GM21723 (cell line): ENCODE results near the gene RPTOR.
"Not testable (repeated sequence)": the region's sequence is repeated elsewhere in the genome, so short reads cannot be mapped to it uniquely, and the experiment has no call there.

Source experiments
- ATAC-seq: cut with Tn5 transposase; IDR thresholded peaks from one replicate; pipeline ENCODE4 v1.9.1; 2021; ENCODE audit warnings: mild to moderate bottlenecking, moderate library complexity; ENCODE audit not compliant: unreplicated experiment

Gene RPTOR

GRCh38 chr17:80804466-80804865 lies 259.8 kb downstream of the RPTOR start:
- ATAC-seq, result no peak

DNA sequence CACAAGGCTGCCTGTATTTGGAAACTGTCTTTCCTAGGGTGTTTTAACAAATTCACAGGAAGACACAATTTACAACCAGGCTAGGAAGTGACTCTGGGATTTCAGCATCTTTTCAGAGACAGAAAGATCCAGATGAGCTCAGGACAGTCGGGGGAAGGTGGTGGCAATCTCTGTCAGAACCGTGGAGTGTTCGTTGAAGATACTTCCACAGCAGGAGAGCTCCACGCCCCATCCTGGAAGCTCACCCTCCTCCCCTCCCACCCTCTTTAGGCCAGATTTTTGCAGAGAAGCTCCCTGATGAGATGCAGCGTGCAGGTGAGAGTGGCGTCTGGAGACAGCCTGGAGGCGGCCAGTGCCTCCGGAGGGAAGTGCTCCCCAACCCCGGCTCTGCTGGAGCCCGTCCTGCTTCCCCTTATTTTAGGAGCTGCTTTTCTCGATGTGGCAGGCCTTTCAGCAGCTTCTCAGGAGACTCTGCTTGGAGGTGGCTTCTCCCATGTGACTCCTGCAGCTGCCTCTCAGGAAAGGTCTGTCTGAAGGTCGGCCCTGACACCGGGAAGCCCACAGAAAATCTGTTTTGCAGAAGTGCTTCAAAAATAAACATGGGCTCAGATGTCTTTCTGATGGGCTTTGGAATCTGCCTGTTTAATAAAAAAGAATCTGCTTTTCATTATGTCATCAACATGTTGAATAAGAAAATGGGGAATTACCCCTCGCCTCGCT lies 260.6 kb downstream of the RPTOR start:
- ATAC-seq, result no peak

DNA sequence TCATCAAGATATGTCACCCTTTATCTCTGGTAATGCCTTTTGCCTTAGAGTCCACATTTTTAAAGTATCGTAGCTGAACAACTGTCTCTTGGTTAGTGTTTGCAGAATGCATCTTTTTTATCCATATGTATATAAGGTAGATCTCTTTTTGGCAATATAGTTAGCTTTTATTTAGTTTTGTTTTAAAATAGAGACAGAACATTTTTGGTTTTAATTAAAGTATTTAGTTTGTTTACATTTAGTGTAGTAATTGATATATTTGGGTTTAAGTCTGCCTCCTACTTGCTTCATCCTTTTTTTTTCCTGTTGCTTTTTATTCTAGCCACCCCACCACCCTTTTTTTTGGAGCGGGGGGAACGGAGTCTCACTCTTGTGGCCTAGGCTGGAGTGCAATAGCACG lies 262.4 kb downstream of the RPTOR start:
- no peak for ATAC-seq

DNA sequence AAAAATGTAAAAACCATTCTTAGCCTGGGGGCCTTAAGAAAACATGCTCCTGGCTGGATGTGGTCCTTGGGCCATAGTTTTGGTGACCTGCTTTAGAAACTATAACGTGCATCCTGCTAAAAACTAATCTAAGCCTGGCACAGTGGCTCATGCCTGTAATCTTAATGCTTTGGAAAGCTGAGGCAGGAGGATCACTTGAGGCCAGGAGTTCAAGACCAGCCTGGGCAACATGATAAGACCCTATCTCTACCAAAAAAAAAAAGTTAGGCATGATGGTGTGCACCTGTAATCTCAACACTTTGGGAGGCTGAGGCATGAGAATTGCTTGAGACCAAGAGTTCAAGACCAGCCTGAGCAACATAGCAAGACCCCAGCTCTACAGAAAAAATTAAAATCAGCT lies 263.2 kb downstream of the RPTOR start:
- ATAC-seq, result no peak

DNA sequence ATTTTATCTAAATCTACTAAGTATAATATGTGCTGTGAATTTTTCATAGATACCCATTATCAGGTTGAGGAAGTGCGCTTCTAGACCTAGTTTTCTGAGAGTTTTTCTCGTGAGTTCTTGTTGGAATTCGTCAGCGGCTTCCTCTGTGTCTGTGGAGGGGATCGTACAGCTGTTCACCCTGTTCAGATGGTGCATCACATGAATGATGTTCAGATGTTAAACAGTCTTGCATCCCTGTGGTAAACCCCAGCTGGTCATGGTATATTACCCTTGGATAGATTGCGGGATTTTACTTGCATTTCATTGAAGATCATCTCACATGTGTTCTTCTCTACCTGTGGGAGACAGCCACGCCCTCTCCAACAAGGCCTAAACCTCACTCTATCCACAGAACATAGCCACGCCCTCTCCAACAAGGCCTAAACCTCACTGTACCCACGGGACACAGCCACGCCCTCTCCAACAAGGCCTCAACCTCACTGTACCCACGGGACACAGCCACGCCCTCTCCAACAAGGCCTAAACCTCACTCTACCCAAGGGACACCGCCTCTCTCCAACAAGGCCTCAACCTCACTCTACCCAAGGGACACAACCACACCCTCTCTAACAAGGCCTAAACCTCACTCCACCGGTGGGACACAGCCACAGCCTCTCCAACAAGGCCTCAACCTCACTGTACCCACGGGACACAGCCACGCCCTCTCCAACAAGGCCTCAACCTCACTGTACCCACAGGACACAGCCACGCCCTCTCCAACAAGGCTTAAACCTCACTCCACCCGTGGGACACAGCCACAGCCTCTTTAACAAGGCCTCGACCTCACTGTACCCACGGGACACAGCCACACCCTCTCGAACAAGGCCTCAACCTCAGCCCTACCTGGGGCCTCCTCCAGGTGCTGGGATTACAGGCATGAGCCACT lies 266.8 kb downstream of the RPTOR start:
- ATAC-seq, result no peak

GRCh38 chr17:80812362-80813088 lies 267.9 kb downstream of the RPTOR start:
- no peak for ATAC-seq

DNA sequence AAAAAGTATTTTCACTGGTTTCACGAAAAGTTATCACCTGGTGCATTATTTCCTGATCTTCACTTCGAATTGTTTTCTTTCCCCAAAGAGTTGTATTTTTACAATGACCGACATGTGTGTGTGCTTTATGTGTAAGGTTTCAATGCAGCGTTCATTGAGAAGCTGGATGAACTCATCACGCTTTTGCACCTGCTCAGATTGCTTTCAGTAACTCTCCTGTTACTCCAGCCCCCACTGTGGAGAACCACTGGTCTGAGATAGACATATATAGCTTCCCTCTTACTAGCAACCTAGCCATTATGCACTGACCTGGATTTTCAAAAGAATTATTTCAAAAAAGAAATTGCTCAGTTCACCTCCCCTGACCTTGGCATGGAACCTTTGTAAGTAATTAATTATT lies 268.7 kb downstream of the RPTOR start:
- no peak for ATAC-seq

GRCh38 chr17:80814491-80814890 lies 269.9 kb downstream of the RPTOR start:
- ATAC-seq, result no peak

- ATAC-seq, result no peak
These were observed 270.6 kb downstream of the RPTOR start for GRCh38 chr17:80815151-80815681.

GRCh38 chr17:80815718-80816117 lies 271.1 kb downstream of the RPTOR start:
- not testable (repeated sequence) for ATAC-seq

- ATAC-seq, result no peak
These were observed 271.8 kb downstream of the RPTOR start for GRCh38 chr17:80816241-80817103.

GRCh38 chr17:80817321-80817845 lies 272.7 kb downstream of the RPTOR start:
- no peak for ATAC-seq

DNA sequence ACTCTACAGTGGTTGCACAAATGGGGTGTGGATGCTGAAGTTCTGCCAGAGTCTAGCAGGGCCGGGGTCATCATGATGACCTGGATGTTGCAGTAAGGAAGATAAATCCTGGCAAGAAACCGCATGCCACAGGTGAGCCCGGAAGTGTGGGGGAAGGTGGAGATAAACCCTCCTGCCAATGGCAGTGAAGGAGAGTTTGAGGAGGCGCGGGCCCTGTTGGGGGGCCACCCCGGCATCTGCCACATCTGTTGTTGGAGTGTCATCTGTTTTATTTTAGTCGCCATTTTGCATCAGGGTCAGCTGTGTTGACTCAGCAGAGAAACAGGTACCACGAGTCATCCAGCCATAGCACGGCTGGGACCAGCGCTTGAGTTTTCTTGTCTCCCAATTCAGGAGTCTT lies 273.2 kb downstream of the RPTOR start:
- no peak for ATAC-seq

DNA sequence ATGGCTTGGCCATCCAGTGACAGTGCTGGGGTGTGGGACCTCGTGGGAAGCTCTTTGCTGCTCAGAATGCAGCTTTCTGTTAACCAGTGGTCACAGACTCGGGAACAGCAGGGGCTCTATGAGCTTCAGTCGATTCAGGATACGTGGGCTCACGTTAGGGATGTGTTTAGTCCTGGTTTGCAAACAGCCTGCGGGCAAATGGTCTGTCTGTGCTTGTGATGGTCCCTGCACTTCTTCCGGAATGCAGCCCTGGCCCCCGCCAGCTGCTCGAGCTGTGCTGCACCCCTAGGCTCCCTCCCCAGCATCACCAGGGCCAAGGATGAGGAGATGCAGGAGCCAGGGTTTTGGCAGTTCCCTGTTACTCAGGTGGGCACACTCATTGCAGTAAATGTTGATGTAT lies 274.2 kb downstream of the RPTOR start:
- ATAC-seq, result no peak

DNA sequence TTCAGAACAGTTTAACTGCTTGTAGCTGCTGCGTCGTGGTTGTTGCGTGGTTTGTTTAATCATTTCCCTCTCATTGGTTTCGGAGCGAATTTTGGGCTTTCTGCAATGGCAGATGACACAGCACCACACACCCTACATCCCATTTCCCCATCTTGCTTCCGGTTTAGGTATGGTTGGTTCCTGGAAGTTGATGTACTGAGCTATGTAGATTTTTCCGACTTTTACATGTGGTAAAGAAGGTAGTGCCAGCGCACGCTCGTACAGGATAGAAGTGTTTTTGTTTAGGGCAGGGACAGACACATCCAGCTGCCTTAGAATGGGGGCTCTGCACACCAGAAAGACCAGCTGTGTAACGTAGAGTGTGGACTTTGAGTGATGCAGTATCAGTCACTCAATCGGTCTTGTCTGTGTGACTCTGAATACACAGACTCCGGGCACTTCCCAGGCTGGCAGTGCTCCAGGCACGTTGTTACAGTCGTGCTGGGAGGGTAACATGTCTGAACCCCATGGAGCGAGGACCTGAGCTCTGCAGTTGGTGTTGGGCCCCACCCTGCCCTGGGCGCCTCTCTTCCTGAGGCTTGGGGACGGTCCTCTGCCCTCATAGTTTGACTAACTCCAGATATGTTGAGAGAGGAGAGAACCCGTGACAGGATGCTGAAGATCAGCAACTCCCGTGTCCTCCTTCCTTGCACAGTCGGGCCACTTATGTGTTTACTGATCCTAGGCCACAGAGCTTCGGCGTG lies 275.0 kb downstream of the RPTOR start:
- ATAC-seq, result no peak

DNA sequence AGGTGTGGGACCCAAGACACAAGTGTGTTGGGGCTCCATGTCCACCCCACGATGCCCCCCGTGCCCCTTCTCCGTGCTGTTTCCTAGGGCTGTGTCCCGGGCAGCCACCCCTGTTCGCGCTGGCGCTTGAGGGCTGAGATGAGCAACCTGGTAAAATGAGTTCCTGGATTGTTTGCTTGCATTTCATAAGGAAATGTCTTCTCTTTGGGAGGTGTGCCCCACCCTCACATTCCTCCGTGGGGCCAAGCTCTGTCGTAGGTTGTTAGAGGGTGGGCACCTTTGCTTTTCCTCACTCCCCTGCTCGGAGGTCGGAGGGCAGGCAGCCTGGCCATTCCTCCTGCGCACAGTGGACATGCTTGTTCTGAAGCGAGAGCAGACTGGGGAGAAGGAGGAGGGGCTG lies 275.7 kb downstream of the RPTOR start:
- no peak for ATAC-seq

GRCh38 chr17:80821546-80821945 lies 276.9 kb downstream of the RPTOR start:
- ATAC-seq, result no peak

- ATAC-seq, result no peak
These were observed 277.5 kb downstream of the RPTOR start for GRCh38 chr17:80822021-80822699.
